Duodenal mucosa (tissue), 2 donors: ENCODE results near the gene ADNP2.

Experiments used
- H3K27ac ChIP-seq: one replicate; pipeline ENCODE4 v1.7.0; 2013; ENCODE audit warnings: low read depth, low read length
- H3K27me3 ChIP-seq, 2 donors: one replicate each; pipeline ENCODE4 v1.7.0; 2013; ENCODE audit warnings: low read length in 2 of 2, control low read depth in 1 of 2; ENCODE audit not compliant: insufficient read depth in 2 of 2, control insufficient read depth in 1 of 2
- H3K36me3 ChIP-seq, 2 donors: one replicate each; pipeline ENCODE4 v1.7.0; 2013; ENCODE audit warnings: low read length in 2 of 2, control low read depth in 1 of 2; ENCODE audit not compliant: insufficient read depth in 2 of 2, control insufficient read depth in 1 of 2
- H3K4me1 ChIP-seq, 2 donors: one replicate each; pipeline ENCODE4 v1.7.0; 2013; ENCODE audit warnings: low read length in 2 of 2, control low read depth in 1 of 2; ENCODE audit not compliant: insufficient read depth in 2 of 2, control insufficient read depth in 1 of 2
- H3K4me3 ChIP-seq, 2 donors: one replicate each; pipeline ENCODE4 v1.7.0; 2013; ENCODE audit warnings: low read length in 2 of 2, low read depth in 1 of 2
- H3K9ac ChIP-seq, 2 donors: one replicate each; pipeline ENCODE4 v1.7.0; 2013; ENCODE audit warnings: low read length in 2 of 2, low read depth in 1 of 2
- H3K9me3 ChIP-seq, 2 donors: one replicate each; pipeline ENCODE4 v1.7.0; 2013; ENCODE audit warnings: low read length in 2 of 2, control low read depth in 1 of 2; ENCODE audit not compliant: control insufficient read depth in 1 of 2

The ADNP2 gene

GRCh38 chr18:80187956-80188642 lies 79.0 kb downstream of the ADNP2 start:
- Histone ChIP-seq H3K9ac (no peak overlapping the region), H3K4me3 (no peak overlapping the region), H3K4me1 (no peaks in the 10 kb centered on the region), H3K27ac (no peak overlapping the region), H3K36me3 (no peaks in the 10 kb centered on the region), H3K9me3 (peaks cover 0 to 4% of the 10 kb centered on the region in 2 donors), H3K27me3 (no peaks in the 10 kb centered on the region)

- no peaks in the 10 kb centered on the region for H3K4me1 ChIP-seq
- no peaks in the 10 kb centered on the region for H3K36me3 ChIP-seq
- H3K27ac ChIP-seq = no peak overlapping the region
- no peak overlapping the region for H3K4me3 ChIP-seq
- H3K9ac ChIP-seq = no peak overlapping the region
- no peaks in the 10 kb centered on the region for H3K27me3 ChIP-seq
- H3K9me3 ChIP-seq = peaks cover 0 to 4% of the 10 kb centered on the region in 2 donors
These were observed 79.8 kb downstream of the ADNP2 start for GRCh38 chr18:80188643-80189530.

DNA sequence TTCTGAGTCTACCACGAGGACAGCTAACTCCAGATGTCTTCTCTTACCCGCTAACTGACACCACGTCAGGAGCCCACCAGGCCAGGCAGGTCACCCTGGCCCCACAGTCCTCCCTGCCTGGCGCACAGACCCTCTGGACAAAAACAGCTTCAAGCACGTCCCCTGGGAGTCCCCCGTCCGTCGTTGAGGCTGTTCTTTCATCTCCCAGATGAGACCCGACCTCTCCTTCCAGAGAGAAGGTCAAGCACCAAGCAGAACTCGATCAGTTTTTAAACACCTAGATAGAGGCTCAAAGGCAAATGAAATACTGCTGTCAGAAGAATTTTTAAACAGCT lies 80.4 kb downstream of the ADNP2 start:
- Histone ChIP-seq H3K36me3 (no peaks in the 10 kb centered on the region), H3K4me1 (no peaks in the 10 kb centered on the region), H3K27ac (no peak overlapping the region), H3K9ac (no peak overlapping the region), H3K27me3 (no peaks in the 10 kb centered on the region), H3K4me3 (no peak overlapping the region), H3K9me3 (peaks cover 0 to 4% of the 10 kb centered on the region in 2 donors)
